T-helper 2 cell treated with Interferon-gamma antibody and Interleukin-4, amounts not matched to agents 100 ng/mL and 5 ng/mL, for 36 hours (primary cell): Measurements from ENCODE around the gene TCF21. TPM values are rescaled to one million over a fixed set of nuclear protein-coding genes. Genes with fewer than 3 reads are reported as not detected.
"Not testable (repeated sequence)": the region's sequence is repeated elsewhere in the genome, so short reads cannot be mapped to it uniquely, and the experiment has no call there.

Experiments
- intact Hi-C: fragments of 100-400 bp; cut with micrococcal nuclease; formaldehyde crosslinking; loops from one replicate; pipeline ENCODE4 v1.15.1; 2023
- total RNA-seq: library from RNA; stranded (reverse); gene quantifications from 2 replicates; pipeline ENCODE4 v1.2.3, GENCODE V29; 2022

The TCF21 gene
- total RNA-seq, 1 donor from 2014 or later: not detected

GRCh38 chr6:133921249-133921859 is 32.4 kb downstream of the TCF21 start:
- intact Hi-C loops: no loop called here

- intact Hi-C loops: loop anchor here (1.0 kb wide), 3 partner anchors 49 to 173 kb away; no protein-coding TSS in a partner anchor
These were observed 35.2 kb downstream of the TCF21 start for GRCh38 chr6:133923938-133924593.

- intact Hi-C loops: not testable (repeated sequence)
These were observed 42.3 kb downstream of the TCF21 start for GRCh38 chr6:133931221-133931620.

DNA sequence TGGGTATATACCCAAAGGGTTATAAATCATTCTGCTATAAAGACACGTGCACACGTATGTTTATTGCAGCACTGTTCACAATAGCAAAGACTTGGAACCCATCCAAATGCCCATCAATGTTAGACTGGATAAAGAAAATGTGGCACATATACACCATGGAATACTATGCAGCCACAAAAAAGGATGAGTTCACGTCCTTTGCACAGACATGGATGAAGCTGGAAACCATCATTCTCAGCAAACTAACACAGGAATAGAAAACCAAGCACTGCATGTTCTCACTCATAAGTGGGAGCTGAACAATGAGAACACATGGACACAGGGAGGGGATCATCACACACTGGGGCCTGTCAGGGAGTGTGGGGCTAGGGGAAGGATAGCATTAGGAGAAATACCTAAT is 47.4 kb downstream of the TCF21 start:
- intact Hi-C loops: not testable (repeated sequence)

DNA sequence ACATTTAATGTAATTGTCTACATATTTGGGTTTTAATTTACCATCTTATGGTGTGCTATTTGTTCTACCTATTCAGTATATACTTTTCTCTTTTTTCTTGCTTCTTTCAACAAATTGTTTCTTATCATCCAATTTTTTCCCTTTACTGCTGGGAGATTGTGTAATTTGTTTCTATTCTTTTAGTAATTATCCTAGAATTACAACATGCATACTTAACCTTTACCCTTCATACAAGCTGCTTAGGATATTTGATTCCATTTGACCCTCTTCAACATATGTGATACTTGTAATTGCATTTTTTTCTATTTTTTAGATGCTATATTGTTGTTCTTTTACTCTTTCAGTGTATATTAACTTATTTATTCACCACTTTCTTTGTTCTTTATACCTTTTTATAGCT is 49.0 kb downstream of the TCF21 start:
- intact Hi-C loops: no loop called here

DNA sequence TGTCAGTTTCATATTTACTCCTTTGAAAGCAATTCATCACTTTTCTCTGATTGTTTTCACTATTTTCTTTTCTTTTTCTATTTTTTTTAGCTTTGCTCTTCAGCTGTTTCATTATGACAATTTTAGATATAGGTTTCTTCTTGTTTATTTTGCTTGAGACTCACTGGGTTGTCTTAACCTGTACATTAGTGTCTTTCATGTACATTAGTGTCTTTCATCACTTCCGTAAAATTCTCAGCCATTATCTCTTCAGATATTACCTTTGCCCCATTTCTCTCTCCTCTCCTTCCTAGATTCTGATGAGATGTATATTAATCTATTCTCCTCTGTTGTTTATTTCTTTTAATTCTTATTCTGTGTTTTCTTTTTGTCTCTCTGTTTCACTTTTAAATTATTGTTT is 49.6 kb downstream of the TCF21 start:
- intact Hi-C loops: no loop called here

- intact Hi-C loops: no loop called here
These were observed 51.1 kb downstream of the TCF21 start for GRCh38 chr6:133939778-133940667.

Other genes starting within 250 kb of the TCF21 start
- gene TBPL1, start 64.1 kb downstream of the TCF21 start, total RNA-seq: 29.1 and 29.9 TPM in 2 replicates
- gene SLC2A12, start 163.5 kb downstream of the TCF21 start, total RNA-seq: not detected in 2 replicates